Neural cell (in vitro differentiated cells): ENCODE results near the gene FGGY. TPM values are rescaled to one million over a fixed set of nuclear protein-coding genes. Genes with fewer than 3 reads are reported as not detected.
"Not testable (repeated sequence)": the region's sequence is repeated elsewhere in the genome, so short reads cannot be mapped to it uniquely, and the experiment has no call there.

Experiments used
- H2AFZ ChIP-seq: fragments of 200-600, 300-800 bp; sonication (generic), shearing (Covaris generic); 2 replicates; pipeline ENCODE4 v1.6.0; 2014; ENCODE audit warnings: low read depth, mild to moderate bottlenecking, antibody characterized with exemption, low read length, moderate library complexity
- H3F3A ChIP-seq: fragments of 200-600 bp; shearing (Covaris generic); 2 replicates; pipeline ENCODE4 v1.6.1; 2016; ENCODE audit warnings: mild to moderate bottlenecking, moderate library complexity, mixed read lengths, antibody characterized with exemption, low read length; ENCODE audit not compliant: insufficient read depth, poor library complexity, severe bottlenecking
- H3K27ac ChIP-seq: fragments of 200-600, 300-800 bp; sonication (generic), shearing (Covaris generic); 2 replicates; pipeline ENCODE4 v1.5.1; 2014; ENCODE audit warnings: mild to moderate bottlenecking, low read length, moderate library complexity
- H3K27me3 ChIP-seq: fragments of 300-800, 200-600 bp; sonication (generic), shearing (Covaris generic); 2 replicates; pipeline ENCODE4 v1.6.0; 2014; ENCODE audit warnings: mild to moderate bottlenecking, low read depth, low read length, moderate library complexity; ENCODE audit not compliant: insufficient read depth
- H3K36me3 ChIP-seq: fragments of 300-800, 200-600 bp; sonication (generic), shearing (Covaris generic); 2 replicates; pipeline ENCODE4 v1.5.1; 2014; ENCODE audit warnings: mild to moderate bottlenecking, antibody characterized with exemption, low read length, moderate library complexity; ENCODE audit not compliant: insufficient read depth
- H3K4me2 ChIP-seq: fragments of 300-800, 200-600 bp; sonication (generic), shearing (Covaris generic); 2 replicates; pipeline ENCODE4 v1.6.0; 2014; ENCODE audit warnings: mild to moderate bottlenecking, low read length
- H3K4me3 ChIP-seq: fragments of 300-800, 200-600 bp; sonication (generic), shearing (Covaris generic); 2 replicates; pipeline ENCODE4 v1.5.1; 2014; ENCODE audit warnings: mild to moderate bottlenecking, low read length, moderate library complexity
- H3K79me2 ChIP-seq: fragments of 200-600 bp; shearing (Covaris generic); replicated peaks from 2 replicates; pipeline ENCODE4 v1.6.0; 2014; ENCODE audit warnings: mild to moderate bottlenecking, low read length, moderate library complexity; ENCODE audit not compliant: insufficient read depth
- H3K9ac ChIP-seq: fragments of 300-800, 200-600 bp; sonication (generic), shearing (Covaris generic); 2 replicates; pipeline ENCODE4 v1.6.1; 2016; ENCODE audit warnings: mild to moderate bottlenecking, low read length, mixed read lengths
- H3K9me2 ChIP-seq: fragments of 200-600 bp; shearing (Covaris generic); 2 replicates; pipeline ENCODE4 v1.6.1; 2016; ENCODE audit warnings: mild to moderate bottlenecking, low read length, mixed read lengths; ENCODE audit not compliant: insufficient read depth
- H3K9me3 ChIP-seq: fragments of 200-600, 300-800 bp; sonication (generic), shearing (Covaris generic); 2 replicates; pipeline ENCODE4 v1.6.1; 2016; ENCODE audit warnings: mild to moderate bottlenecking, mixed run types, low read length, moderate library complexity, mixed read lengths
- H4K20me1 ChIP-seq: fragments of 200-600 bp; shearing (Covaris generic); 2 replicates; pipeline ENCODE4 v1.6.1; 2016; ENCODE audit warnings: mild to moderate bottlenecking, mixed run types; ENCODE audit not compliant: insufficient read depth
- CTCF ChIP-seq: fragments of 450-650 bp; IDR thresholded peaks from 2 replicates; pipeline ENCODE4 v1.5.1; 2014; ENCODE audit warnings: antibody characterized with exemption, mild to moderate bottlenecking, moderate library complexity; ENCODE audit not compliant: poor library complexity, severe bottlenecking
- EP300 ChIP-seq: fragments of 450-650 bp; conservative IDR thresholded peaks from 2 replicates; pipeline ENCODE4 v1.6.1; 2014; ENCODE audit warnings: antibody characterized with exemption, mild to moderate bottlenecking, moderate library complexity; ENCODE audit not compliant: poor library complexity, severe bottlenecking
- EZH2 ChIP-seq: fragments of 200-600, 300-800 bp; shearing (Covaris generic), sonication (generic); IDR thresholded peaks from 2 replicates; pipeline ENCODE4 v1.6.1; 2014; ENCODE audit warnings: antibody characterized with exemption, low read length, borderline replicate concordance, mild to moderate bottlenecking; ENCODE audit not compliant: insufficient read depth, poor library complexity, severe bottlenecking
- MXI1 ChIP-seq: fragments of 450-650 bp; conservative IDR thresholded peaks from 2 replicates; pipeline ENCODE4 v1.6.1; 2014; ENCODE audit warnings: antibody characterized with exemption, mild to moderate bottlenecking; ENCODE audit not compliant: poor library complexity, severe bottlenecking
- POLR2AphosphoS5 ChIP-seq: IDR thresholded peaks from 2 replicates; pipeline ENCODE4 v1.6.1; 2012
- RAD21 ChIP-seq: fragments of 450-650 bp; conservative IDR thresholded peaks from 2 replicates; pipeline ENCODE4 v1.6.1; 2014; ENCODE audit warnings: antibody characterized with exemption, mild to moderate bottlenecking, moderate library complexity
- REST ChIP-seq: IDR thresholded peaks from 2 replicates; pipeline ENCODE4 v1.6.1; 2012; ENCODE audit warnings: borderline replicate concordance
- SMC3 ChIP-seq: fragments of 450-650 bp; conservative IDR thresholded peaks from 2 replicates; pipeline ENCODE4 v1.6.1; 2014; ENCODE audit warnings: antibody characterized with exemption, mild to moderate bottlenecking, moderate library complexity; ENCODE audit not compliant: poor library complexity
- TAF1 ChIP-seq: IDR thresholded peaks from 2 replicates; pipeline ENCODE4 v1.6.1; 2012; ENCODE audit warnings: low read depth
- polyA plus RNA-seq: library from polyadenylated mRNA; depleted of rRNA; stranded (reverse); fragments of >200 nt; gene quantifications from 2 replicates; pipeline ENCODE4 v1.2.3, GENCODE V29; 2014

The FGGY gene
- polyA plus RNA-seq, 1 donor from 2014 or later = 7.4 TPM

- no peaks in the 10 kb centered on the region for H3K9me2 ChIP-seq
- no peak overlapping the region for H2AFZ ChIP-seq
- no peak for TF ChIP-seq CTCF
- no peak for TF ChIP-seq TAF1
- no peak for TF ChIP-seq MXI1
- TF ChIP-seq RAD21 = no peak
- TF ChIP-seq EP300 = no peak
- TF ChIP-seq REST = no peak
- no peak for TF ChIP-seq POLR2AphosphoS5
- TF ChIP-seq EZH2 = no peak
- TF ChIP-seq SMC3 = no peak
- H3K36me3 ChIP-seq = no peaks in the 10 kb centered on the region
- no peaks in the 10 kb centered on the region for H3K9me3 ChIP-seq
- no peaks in the 10 kb centered on the region for H4K20me1 ChIP-seq
- no peak overlapping the region for H3K9ac ChIP-seq
- no peak overlapping the region for H3K4me2 ChIP-seq
- H3K27me3 ChIP-seq = no peaks in the 10 kb centered on the region
- H3K4me3 ChIP-seq = no peak overlapping the region
- no peak overlapping the region for H3K27ac ChIP-seq
- no peaks in the 10 kb centered on the region for H3K79me2 ChIP-seq
- no peaks in the 10 kb centered on the region for H3F3A ChIP-seq
Observed at GRCh38 chr1:59707178-59707791, 410.4 kb downstream of the FGGY start.

GRCh38 chr1:59709333-59709732 is 412.4 kb downstream of the FGGY start:
- H3K36me3 ChIP-seq = no peaks in the 10 kb centered on the region
- H3K27me3 ChIP-seq = no peaks in the 10 kb centered on the region
- H3K79me2 ChIP-seq = no peaks in the 10 kb centered on the region
- H3F3A ChIP-seq = no peaks in the 10 kb centered on the region
- H3K4me3 ChIP-seq = no peak overlapping the region
- H4K20me1 ChIP-seq = no peaks in the 10 kb centered on the region
- H3K27ac ChIP-seq = no peak overlapping the region
- no peak overlapping the region for H3K4me2 ChIP-seq
- H3K9me3 ChIP-seq = no peaks in the 10 kb centered on the region
- no peak overlapping the region for H2AFZ ChIP-seq
- H3K9ac ChIP-seq = no peak overlapping the region
- H3K9me2 ChIP-seq = no peaks in the 10 kb centered on the region
- TF ChIP-seq MXI1 = no peak
- TF ChIP-seq TAF1 = no peak
- TF ChIP-seq EP300 = no peak
- TF ChIP-seq SMC3 = no peak
- TF ChIP-seq CTCF = no peak
- no peak for TF ChIP-seq REST
- TF ChIP-seq POLR2AphosphoS5 = no peak
- TF ChIP-seq EZH2 = no peak
- TF ChIP-seq RAD21 = no peak

- not testable (repeated sequence) for H3K27me3 ChIP-seq, H3K79me2 ChIP-seq, H3K9me2 ChIP-seq, H3K27ac ChIP-seq, H3K9ac ChIP-seq, H3K9me3 ChIP-seq, H3F3A ChIP-seq, H3K4me3 ChIP-seq, H2AFZ ChIP-seq, H3K36me3 ChIP-seq, H3K4me2 ChIP-seq, H4K20me1 ChIP-seq
Observed at GRCh38 chr1:59710920-59711319, 414.0 kb downstream of the FGGY start.
